HepG2 (cell line): ENCODE data around the gene MFRP. TPM values are rescaled to one million over a fixed set of nuclear protein-coding genes. Genes with fewer than 3 reads are reported as not detected.

Source experiments
- ATAC-seq: fragments of 200-7000 bp; cut with Tn5 transposase; 3 replicates; pipeline ENCODE4 v1.9.1; 2020; ENCODE audit warnings: mild to moderate bottlenecking, moderate library complexity
- BruUV-seq: library from RNA; stranded (reverse); fragments of 400-500 nt; replicated peaks from 2 replicates; lab custom pipeline; 2021; lab: Mats Ljungman, UMichigan
- CTCF ChIA-PET: fragments of 300-600 bp; formaldehyde crosslinking; extraction: SDS; loops from one replicate; lab custom pipeline; 2021; ENCODE audit warnings: low total read pairs, inconsistent platforms, low intra/inter-chr PET ratio; lab: Yijun Ruan, JAX
- POLR2A ChIA-PET: fragments of 350-600 bp; sonication (Branson Sonifier 250); formaldehyde crosslinking; loops from one replicate; lab custom pipeline; 2020; ENCODE audit warnings: antibody characterized with exemption, inconsistent platforms; lab: Yijun Ruan, JAX
- DNase-seq: peaks from one replicate; pipeline ENCODE4 v3.0.0-alpha.2; 2015; ENCODE audit warnings: low spot score
- FAIRE-seq: peaks from 3 replicates; lab custom pipeline; 2011; peaks lifted over from hg19 to GRCh38; lab: Jason Lieb, UNC
- H2AFZ ChIP-seq: one replicate; pipeline ENCODE4 v1.6.1; 2011; ENCODE audit warnings: low read length, inconsistent platforms
- H3K27ac ChIP-seq: fragments of 300-600 bp; 3 replicates; pipeline ENCODE4 v1.8.0; 2011; ENCODE audit warnings: mixed run types, mild to moderate bottlenecking, mixed read lengths, low read length, inconsistent platforms; ENCODE audit not compliant: insufficient read depth; ENCODE audit errors: extremely low read length
- H3K27me3 ChIP-seq, 2 experiments: fragments of 200-600 bp in 1 of 2; 2 replicates in 1 of 2; 3 replicates in 1 of 2; pipeline versions ENCODE4 v1.6.0 to v1.8.0; 2011; ENCODE audit warnings: low read length in 2 of 2, mild to moderate bottlenecking in 2 of 2, moderate library complexity in 2 of 2, inconsistent platforms in 1 of 2; ENCODE audit not compliant: insufficient read depth in 2 of 2, control insufficient read depth in 1 of 2
- H3K36me3 ChIP-seq, 2 experiments: fragments of 200-600 bp in 1 of 2; replicated peaks in 1 of 2; 2 replicates in 1 of 2; 3 replicates in 1 of 2; pipeline versions ENCODE4 v1.5.1 to v1.8.0; 2011; ENCODE audit warnings: low read length in 2 of 2, inconsistent platforms in 1 of 2; ENCODE audit not compliant: insufficient read depth in 2 of 2, control insufficient read depth in 1 of 2
- H3K4me1 ChIP-seq: 2 replicates; pipeline ENCODE4 v1.5.1; 2012; ENCODE audit warnings: low read length, inconsistent platforms; ENCODE audit not compliant: insufficient read depth
- H3K4me2 ChIP-seq: 2 replicates; pipeline ENCODE4 v1.6.0; 2011; ENCODE audit warnings: low read depth, low read length, inconsistent platforms
- H3K4me3 ChIP-seq, 3 experiments: fragments of 200-600 bp in 1 of 3; sonication (generic), shearing (Covaris generic) in 1 of 3; replicated peaks in 1 of 3; 2 replicates each; pipeline ENCODE4 v1.5.1; 2011 to 2016; ENCODE audit warnings: low read length in 3 of 3, inconsistent platforms in 2 of 3, low read depth in 2 of 3, mild to moderate bottlenecking in 2 of 3, control low read depth in 1 of 3, mixed read lengths in 1 of 3; ENCODE audit not compliant: insufficient read depth in 1 of 3
- H3K79me2 ChIP-seq: one replicate; pipeline ENCODE4 v1.6.1; 2011; ENCODE audit warnings: low read length, inconsistent platforms; ENCODE audit not compliant: insufficient read depth
- H3K9ac ChIP-seq: 2 replicates; pipeline ENCODE4 v1.6.0; 2011; ENCODE audit warnings: mild to moderate bottlenecking, low read depth, low read length, inconsistent platforms; ENCODE audit not compliant: insufficient read depth
- H3K9me3 ChIP-seq: 2 replicates; pipeline ENCODE4 v1.5.1; 2012; ENCODE audit warnings: mild to moderate bottlenecking, low read length
- H4K20me1 ChIP-seq: 2 replicates; pipeline ENCODE4 v1.6.0; 2011; ENCODE audit warnings: inconsistent platforms, mild to moderate bottlenecking, low read length, moderate library complexity; ENCODE audit not compliant: insufficient read depth
- AGO2 ChIP-seq: fragments of 200-400 bp; formaldehyde crosslinking; optimal IDR thresholded peaks from 2 replicates; pipeline ENCODE3; 2017; ENCODE audit warnings: mild to moderate bottlenecking, low read depth, low read length, moderate library complexity
- EP300 ChIP-seq, 3 experiments: sonication (generic) in 1 of 3; formaldehyde crosslinking in 1 of 3; IDR thresholded peaks; 2 replicates each; pipeline versions ENCODE4 v1.5.1 to v1.6.1; 2011 to 2020; ENCODE audit warnings: low read depth in 2 of 3, low read length in 2 of 3, borderline replicate concordance in 1 of 3, improper control_type of control experiment in 1 of 3, mild to moderate bottlenecking in 1 of 3, missing genetic modification reagents in 1 of 3, moderate library complexity in 1 of 3
- HNF4G ChIP-seq, 2 experiments: sonication (generic) in 1 of 2; formaldehyde crosslinking in 1 of 2; IDR thresholded peaks; 2 replicates each; pipeline versions ENCODE4 v1.4.0 to v1.6.1; 2011 to 2020; ENCODE audit warnings: borderline replicate concordance in 2 of 2, low read depth in 2 of 2, mild to moderate bottlenecking in 2 of 2, low read length in 1 of 2, missing genetic modification reagents in 1 of 2, moderate library complexity in 1 of 2
- PHF21A ChIP-seq: sonication (generic); formaldehyde crosslinking; IDR thresholded peaks from 2 replicates; pipeline ENCODE4 v1.5.0; 2020; ENCODE audit warnings: mild to moderate bottlenecking, missing genetic modification reagents
- RBM22 ChIP-seq: fragments of 200-400 bp; formaldehyde crosslinking; optimal IDR thresholded peaks from 2 replicates; pipeline ENCODE3; 2017; ENCODE audit warnings: mild to moderate bottlenecking, low read length, moderate library complexity
- TEAD3 ChIP-seq: optimal IDR thresholded peaks from 2 replicates; pipeline ENCODE3; 2016; ENCODE audit warnings: borderline replicate concordance
- ZBTB38 ChIP-seq: sonication (generic); formaldehyde crosslinking; IDR thresholded peaks from 2 replicates; pipeline ENCODE4 v1.5.1; 2020; ENCODE audit warnings: mild to moderate bottlenecking, missing genetic modification reagents
- ZNF510 ChIP-seq: sonication (generic); formaldehyde crosslinking; IDR thresholded peaks from 2 replicates; pipeline ENCODE4 v1.4.0; 2020; ENCODE audit warnings: low read depth, mild to moderate bottlenecking, missing genetic modification reagents
- ZNF644 ChIP-seq: IDR thresholded peaks from 2 replicates; pipeline ENCODE4 v1.6.1; 2016; ENCODE audit warnings: low read depth
- WGBS: methylation state at CpG from one replicate; pipeline ENCODE4 v1.1.6; 2017; ENCODE audit warnings: low lambda C conversion rate; 5-methylcytosine and 5-hydroxymethylcytosine counted together
- in situ Hi-C: cut with HindIII; loops from 2 replicates; pipeline ENCODE4 v1.10.0; 2017; ENCODE audit warnings: low pct_unique_long_range_greater_than_20kb; ENCODE audit not compliant: extremely low pct_ligation_motif_present
- intact Hi-C: fragments of 100-400 bp; cut with micrococcal nuclease; formaldehyde crosslinking; loops from one replicate; pipeline ENCODE4 v1.10.0; 2022; ENCODE audit not compliant: unreplicated experiment
- polyA plus RNA-seq, 8 experiments: library from polyadenylated mRNA; depleted of rRNA in 3 of 8; stranded (reverse) in 7 of 8; unstranded in 1 of 8; fragments of >200 nt; fragmentation: Illumina TruSeq in 4 of 8; extraction: Trizol in 4 of 8; gene quantifications; 2 replicates each; pipeline versions ENCODE4 v1.2.1 to v1.2.3, GENCODE V29; 2011 to 2016; ENCODE audit warnings: low read depth in 4 of 8, missing spikeins in 1 of 8, mixed read lengths in 1 of 8; ENCODE audit not compliant: insufficient read depth in 1 of 8
- total RNA-seq, 5 experiments: library from RNA; depleted of rRNA; stranded (reverse); fragments of >200 nt; fragmentation: Illumina TruSeq; extraction: Trizol; gene quantifications; 2 replicates each; pipeline ENCODE4 v1.2.3, GENCODE V29; 2016; ENCODE audit warnings: low read depth in 1 of 5
- TF ChIP-seq, protein P1 (sequence below): IDR thresholded peaks from 2 replicates; pipeline ENCODE4 v1.6.1; 2016; ENCODE audit warnings: low read depth
- TF ChIP-seq, protein P2 (sequence below): sonication (generic); formaldehyde crosslinking; IDR thresholded peaks from 2 replicates; pipeline ENCODE4 v1.5.1; 2020; ENCODE audit warnings: mild to moderate bottlenecking, moderate library complexity, missing genetic modification reagents
- TF ChIP-seq, protein P3 (sequence below): sonication (generic); formaldehyde crosslinking; IDR thresholded peaks from 2 replicates; pipeline ENCODE4 v1.5.1; 2020; ENCODE audit warnings: mild to moderate bottlenecking, missing genetic modification reagents, moderate library complexity
- TF ChIP-seq, protein P4 (sequence below): sonication (generic); formaldehyde crosslinking; IDR thresholded peaks from 2 replicates; pipeline ENCODE4 v1.8.0; 2022; ENCODE audit warnings: missing genetic modification reagents, low read depth, mild to moderate bottlenecking, borderline replicate concordance

MFRP gene
- total and polyA plus RNA-seq, 2 of the 13 experiments (the other 11 are each of a cell fraction or from before 2014, with no cell fraction given) = not detected

DNA sequence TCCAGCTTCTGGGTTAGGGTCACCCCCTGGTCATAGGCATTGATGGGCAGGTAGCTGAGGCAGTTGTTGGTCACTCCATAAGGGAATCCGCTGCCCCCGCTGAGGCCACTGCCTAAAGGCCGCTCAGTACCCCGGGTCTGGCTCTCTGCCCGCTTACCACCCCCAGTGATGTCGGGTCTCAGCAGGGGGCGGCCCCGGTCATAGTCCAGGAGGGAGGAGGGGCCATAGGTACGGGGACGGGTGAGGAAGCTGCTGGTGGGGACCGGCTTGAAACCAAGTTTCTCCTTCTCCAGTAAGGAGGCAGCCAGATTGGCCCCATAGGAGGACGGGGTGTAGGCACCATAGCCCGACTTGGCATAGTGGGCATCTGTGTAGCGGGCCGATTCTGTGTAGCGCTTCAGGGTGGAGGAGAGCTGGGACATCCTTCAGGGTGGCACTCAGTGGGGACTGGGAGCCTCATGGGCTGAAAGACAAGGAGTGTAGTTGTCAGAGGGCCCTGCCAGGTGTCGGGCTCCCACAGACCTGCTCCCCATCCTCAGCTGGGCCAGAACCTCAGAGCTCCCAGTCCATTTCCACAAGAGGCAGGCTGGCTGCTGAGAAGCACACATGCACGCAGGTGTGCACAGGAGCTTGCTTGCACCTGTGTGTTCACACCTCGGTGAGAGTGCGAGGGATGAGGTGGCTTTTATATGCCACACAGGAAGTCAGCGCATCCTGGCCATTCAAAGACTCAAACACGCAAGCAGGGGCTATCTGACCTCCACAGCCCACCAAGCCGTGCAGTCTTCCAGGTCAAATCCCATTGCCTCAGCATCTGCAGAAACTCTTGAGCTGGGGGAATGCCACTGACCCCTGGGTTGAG is 26.8 kb upstream of the MFRP start:
- BruUV-seq = no TSS peak
- in situ Hi-C loops (loop anchor here (5.0 kb wide), 1 partner anchor 36 kb away; no protein-coding TSS in a partner anchor), intact Hi-C loops (no loop called here)
- Histone ChIP-seq H3K27ac (no peak overlapping the region), H3K27me3 (no peaks in the 10 kb centered on the region), H3K9me3 (no peaks in the 10 kb centered on the region), H3K4me2 (peak overlapping the region; percentile 28), H3K4me1 (peaks cover 100% of the 10 kb centered on the region), H4K20me1 (no peaks in the 10 kb centered on the region), H2AFZ (no peak overlapping the region), H3K79me2 (peaks cover 23% of the 10 kb centered on the region), H3K4me3 (peak overlapping the region in 1 of 3 experiments; percentile 41; a peak in 1 of 6 replicates), H3K36me3 (no peaks in the 10 kb centered on the region), H3K9ac (no peak overlapping the region)
- no peak for ATAC-seq
- no peak for FAIRE-seq
- ChIA-PET POLR2A (interaction anchor here (0.9 to 4.4 kb wide), 6 partner anchors 12 to 205 kb away, joined by 3 to 22 read pairs (median 4); partner anchors contain the start of genes MCAM, NLRX1 and RNF26), CTCF (interaction anchor here (1.0 to 1.8 kb wide), 6 partner anchors 16 to 102 kb away, joined by 3 to 17 read pairs (median 5); partner anchors contain the start of gene C1QTNF5)
- WGBS = 66% methylated on average over 9 of the region's 23 CpGs
- DNase-seq = peak; percentile 43
- TF ChIP-seq AGO2 (peak; percentile 7), RBM22 (peak; percentile 24), PHF21A (0 out of 2 replicates have a peak, but pooled peaks have one; percentile 20), TEAD3 (CRISPR knock-in tag) (peak; percentile 7), HNF4G (IDR thresholded peaks at IDR 0.05; ENCODE audit: borderline replicate concordance, low read depth, low read length) (peak; percentile 74), HNF4G (CRISPR knock-in tag; IDR thresholded peaks at IDR 0.05; ENCODE audit: borderline replicate concordance, low read depth) (no peak), ZBTB38 (CRISPR knock-in tag) (0 out of 2 replicates have a peak, but pooled peaks have one; percentile 21), EP300 (IDR thresholded peaks at IDR 0.05; ENCODE audit: low read depth in 2 of 2, low read length in 2 of 2) (0 out of 4 replicates have a peak, but pooled peaks of 1 of the 2 experiments have one; percentile 6), EP300 (CRISPR knock-in tag; IDR thresholded peaks at IDR 0.05; ENCODE audit: borderline replicate concordance) (no peak), ZNF510 (CRISPR knock-in tag) (no peak), ZNF644 (no peak)
- TF ChIP-seq, protein P1, sequence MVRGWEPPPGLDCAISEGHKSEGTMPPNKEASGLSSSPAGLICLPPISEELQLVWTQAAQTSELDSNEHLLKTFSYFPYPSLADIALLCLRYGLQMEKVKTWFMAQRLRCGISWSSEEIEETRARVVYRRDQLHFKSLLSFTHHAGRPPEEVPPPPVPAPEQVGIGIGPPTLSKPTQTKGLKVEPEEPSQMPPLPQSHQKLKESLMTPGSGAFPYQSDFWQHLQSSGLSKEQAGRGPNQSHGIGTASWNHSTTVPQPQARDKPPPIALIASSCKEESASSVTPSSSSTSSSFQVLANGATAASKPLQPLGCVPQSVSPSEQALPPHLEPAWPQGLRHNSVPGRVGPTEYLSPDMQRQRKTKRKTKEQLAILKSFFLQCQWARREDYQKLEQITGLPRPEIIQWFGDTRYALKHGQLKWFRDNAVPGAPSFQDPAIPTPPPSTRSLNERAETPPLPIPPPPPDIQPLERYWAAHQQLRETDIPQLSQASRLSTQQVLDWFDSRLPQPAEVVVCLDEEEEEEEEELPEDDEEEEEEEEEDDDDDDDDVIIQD = no peak
- TF ChIP-seq, protein P2, sequence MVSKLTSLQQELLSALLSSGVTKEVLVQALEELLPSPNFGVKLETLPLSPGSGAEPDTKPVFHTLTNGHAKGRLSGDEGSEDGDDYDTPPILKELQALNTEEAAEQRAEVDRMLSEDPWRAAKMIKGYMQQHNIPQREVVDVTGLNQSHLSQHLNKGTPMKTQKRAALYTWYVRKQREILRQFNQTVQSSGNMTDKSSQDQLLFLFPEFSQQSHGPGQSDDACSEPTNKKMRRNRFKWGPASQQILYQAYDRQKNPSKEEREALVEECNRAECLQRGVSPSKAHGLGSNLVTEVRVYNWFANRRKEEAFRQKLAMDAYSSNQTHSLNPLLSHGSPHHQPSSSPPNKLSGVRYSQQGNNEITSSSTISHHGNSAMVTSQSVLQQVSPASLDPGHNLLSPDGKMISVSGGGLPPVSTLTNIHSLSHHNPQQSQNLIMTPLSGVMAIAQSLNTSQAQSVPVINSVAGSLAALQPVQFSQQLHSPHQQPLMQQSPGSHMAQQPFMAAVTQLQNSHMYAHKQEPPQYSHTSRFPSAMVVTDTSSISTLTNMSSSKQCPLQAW (CRISPR knock-in tag) = 0 out of 2 replicates have a peak, but pooled peaks have one; percentile 4
- TF ChIP-seq, protein P3, sequence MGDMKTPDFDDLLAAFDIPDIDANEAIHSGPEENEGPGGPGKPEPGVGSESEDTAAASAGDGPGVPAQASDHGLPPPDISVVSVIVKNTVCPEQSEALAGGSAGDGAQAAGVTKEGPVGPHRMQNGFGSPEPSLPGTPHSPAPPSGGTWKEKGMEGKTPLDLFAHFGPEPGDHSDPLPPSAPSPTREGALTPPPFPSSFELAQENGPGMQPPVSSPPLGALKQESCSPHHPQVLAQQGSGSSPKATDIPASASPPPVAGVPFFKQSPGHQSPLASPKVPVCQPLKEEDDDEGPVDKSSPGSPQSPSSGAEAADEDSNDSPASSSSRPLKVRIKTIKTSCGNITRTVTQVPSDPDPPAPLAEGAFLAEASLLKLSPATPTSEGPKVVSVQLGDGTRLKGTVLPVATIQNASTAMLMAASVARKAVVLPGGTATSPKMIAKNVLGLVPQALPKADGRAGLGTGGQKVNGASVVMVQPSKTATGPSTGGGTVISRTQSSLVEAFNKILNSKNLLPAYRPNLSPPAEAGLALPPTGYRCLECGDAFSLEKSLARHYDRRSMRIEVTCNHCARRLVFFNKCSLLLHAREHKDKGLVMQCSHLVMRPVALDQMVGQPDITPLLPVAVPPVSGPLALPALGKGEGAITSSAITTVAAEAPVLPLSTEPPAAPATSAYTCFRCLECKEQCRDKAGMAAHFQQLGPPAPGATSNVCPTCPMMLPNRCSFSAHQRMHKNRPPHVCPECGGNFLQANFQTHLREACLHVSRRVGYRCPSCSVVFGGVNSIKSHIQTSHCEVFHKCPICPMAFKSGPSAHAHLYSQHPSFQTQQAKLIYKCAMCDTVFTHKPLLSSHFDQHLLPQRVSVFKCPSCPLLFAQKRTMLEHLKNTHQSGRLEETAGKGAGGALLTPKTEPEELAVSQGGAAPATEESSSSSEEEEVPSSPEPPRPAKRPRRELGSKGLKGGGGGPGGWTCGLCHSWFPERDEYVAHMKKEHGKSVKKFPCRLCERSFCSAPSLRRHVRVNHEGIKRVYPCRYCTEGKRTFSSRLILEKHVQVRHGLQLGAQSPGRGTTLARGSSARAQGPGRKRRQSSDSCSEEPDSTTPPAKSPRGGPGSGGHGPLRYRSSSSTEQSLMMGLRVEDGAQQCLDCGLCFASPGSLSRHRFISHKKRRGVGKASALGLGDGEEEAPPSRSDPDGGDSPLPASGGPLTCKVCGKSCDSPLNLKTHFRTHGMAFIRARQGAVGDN = peak; percentile 54
- TF ChIP-seq, protein P4, sequence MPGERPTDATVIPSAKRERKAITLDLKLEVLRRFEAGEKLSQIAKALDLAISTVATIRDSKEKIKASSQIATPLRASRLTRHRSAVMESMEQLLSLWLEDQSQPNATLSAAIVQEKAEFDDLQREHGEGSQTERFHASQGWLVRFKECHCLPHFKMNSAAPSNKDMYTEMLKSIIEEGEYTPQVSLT (CRISPR knock-in tag) = no peak
